ENCODE measurements around the gene NPHP4.

The NPHP4 gene

DNA sequence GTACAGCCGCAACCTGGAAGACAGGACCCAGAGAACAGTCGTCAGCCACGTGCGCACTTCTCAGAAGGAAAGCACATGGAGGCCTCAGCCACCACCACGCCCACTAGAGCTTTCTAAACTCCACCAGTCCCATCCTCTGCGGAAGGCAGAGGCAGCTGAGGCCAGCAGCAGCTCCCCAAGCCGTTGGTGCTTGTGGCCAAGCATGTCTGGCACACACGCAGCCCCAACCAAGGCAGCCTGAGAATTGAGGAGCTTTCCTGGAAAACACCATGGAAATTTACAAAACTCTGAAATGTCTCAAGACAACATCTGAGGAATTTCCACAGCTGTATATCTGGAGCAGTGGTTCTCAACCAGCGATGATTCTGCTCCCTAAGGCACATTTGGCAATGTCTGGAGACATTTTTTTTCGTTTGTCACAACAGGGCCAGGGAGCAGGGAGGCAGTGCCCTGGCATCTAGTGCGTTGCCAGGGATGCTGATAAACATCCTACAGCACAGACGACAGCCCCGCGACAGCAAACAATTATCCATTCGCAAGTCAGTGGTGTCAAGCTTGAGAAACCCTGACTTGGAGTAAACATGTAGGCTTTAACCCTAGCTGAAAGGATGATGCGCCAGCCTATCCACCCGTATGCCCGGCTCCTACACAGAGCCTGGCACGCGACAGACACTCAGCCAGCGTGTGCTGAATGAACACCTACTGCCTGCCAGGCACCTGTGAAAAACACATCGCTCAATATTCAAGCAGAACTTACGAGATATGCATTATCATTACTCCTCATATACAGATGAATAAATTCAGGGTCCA is 24.7 kb downstream of the NPHP4 start:
- no peak for DNase-seq

DNA sequence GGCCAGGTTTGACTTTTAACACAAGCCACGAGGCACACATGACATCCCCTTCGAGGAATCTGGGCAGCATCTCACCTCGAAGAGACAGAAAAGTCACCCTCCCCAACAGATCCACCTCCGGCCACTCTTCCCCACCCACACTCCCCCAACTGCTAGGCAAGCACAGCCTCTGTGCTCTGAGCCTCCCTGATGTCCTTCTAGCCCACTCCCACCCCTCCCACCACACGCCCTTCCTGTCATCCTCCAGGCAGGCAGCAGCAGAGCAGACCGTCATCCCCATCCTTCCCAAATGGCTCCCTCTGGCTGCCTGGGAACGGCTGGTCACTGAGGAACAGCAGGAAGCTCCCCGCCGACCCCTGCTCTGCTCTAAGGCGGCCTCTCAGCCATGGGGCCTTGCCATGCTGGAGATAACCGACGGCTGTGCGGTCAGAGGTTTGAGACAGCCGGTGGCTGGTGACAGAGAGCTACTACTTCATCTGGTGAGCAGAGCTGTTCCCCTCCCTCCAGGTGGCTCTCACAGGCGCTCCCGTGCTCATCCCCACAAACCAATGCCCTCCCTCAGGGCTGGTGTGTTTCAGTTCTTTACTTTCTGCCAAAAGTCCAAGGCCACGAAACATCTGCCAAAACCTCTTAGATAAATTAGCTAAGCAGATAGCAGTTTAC is 25.6 kb downstream of the NPHP4 start:
- DNase-seq: no peak

DNA sequence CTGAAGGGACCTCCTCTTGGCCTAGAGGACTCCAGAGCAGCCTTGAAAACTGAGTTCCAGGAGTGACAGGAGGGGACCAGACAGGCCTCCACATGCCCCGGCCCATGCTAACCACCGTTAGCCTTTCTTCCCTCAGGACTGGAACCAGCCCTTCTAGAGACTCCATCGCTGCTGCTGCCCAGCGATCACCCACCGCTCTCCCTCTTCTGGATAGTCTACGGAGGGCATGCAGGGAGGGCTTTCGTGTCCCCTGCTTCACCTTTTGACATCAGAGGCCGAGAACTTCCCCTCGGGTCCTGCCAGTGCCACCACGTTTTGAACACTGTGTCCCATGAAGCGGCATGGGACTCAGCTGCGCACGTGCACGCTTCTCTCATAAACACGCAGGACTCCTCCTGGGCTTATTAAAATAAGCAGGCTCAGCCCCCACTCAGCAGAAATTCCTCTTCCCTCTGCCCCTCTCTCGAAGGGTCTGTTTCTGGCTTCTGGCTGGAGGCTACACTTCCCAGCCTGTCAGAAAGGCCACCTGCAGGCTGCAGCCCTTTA is 26.6 kb downstream of the NPHP4 start:
- DNase-seq: no peak

DNA sequence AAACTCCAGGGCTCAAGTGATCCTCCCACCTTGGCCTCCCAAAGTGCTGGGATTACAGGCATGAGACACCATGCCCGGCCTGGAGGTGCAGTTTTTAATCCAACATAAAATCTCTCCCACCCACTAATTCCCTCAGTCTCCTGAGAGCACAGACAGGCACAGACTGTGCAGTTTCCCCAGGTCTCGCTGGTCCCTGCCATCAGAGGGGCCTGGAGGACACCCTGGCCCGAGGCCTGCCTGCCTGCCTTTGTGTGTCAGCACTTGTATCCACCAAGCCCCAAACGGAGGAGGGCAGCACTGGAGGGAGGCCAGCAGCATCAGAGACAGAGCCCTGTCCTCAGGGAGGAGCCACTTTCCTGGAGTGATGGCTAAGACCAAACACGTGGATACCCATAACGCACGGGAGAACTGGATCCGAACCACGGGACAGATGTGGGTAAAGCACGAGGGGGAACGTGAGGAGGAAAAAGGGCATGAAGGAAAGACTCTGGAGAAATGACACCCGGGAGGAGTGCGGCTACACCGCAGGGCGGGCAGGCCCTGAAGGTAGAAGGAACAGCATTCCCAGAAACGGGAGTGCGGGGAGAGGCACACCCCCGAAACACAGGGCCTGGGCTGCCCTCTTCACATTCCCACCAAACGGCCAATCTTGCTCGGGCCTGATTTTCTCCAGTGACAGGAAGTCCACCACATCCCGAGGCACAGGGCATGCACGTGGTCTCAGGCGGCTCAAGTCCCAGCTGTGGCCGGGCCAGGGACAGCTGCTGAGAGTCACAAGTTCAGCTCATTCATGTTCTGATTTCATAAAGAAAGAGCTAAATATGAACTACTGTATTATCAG is 29.7 kb downstream of the NPHP4 start:
- DNase-seq: no peak

DNA sequence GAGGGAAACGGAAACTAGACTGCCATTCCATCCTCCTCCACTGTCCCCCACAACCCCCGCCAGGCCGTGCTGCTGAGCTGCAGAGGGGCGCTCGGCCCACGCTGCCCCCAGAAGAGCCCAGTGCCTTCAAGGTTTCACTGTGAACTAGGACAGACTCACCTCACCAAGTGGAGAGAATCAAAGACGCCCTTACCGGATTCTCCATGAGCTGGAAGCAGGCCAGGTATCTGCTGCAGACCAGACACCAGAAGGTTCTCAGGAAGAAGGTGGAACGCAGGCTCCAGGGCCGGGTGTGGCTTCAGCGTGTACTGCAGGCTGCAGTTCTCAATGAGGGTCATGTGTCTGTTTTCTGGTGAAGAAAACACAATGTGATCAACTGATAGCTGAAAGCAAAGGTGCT is 30.6 kb downstream of the NPHP4 start:
- DNase-seq: no peak

DNA sequence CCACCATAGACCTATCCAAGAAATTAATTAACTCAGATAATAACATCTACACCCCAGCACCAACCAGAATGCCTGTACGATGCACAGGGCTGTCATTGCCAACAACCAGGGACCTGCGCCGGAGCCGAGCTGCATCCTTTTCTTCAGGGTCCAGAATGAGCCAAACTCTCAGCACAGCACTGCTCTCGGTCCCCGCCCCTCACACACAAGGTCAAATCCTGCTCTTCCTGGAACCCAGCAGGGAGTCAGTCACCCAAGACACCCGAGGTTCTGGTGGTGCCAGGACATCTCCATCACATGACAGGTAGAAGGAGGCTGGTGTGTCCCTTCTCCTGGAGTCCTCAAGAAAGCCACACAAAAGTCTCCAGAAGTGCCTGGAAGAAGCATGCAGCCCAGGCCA is 31.9 kb downstream of the NPHP4 start:
- no peak for DNase-seq

DNA sequence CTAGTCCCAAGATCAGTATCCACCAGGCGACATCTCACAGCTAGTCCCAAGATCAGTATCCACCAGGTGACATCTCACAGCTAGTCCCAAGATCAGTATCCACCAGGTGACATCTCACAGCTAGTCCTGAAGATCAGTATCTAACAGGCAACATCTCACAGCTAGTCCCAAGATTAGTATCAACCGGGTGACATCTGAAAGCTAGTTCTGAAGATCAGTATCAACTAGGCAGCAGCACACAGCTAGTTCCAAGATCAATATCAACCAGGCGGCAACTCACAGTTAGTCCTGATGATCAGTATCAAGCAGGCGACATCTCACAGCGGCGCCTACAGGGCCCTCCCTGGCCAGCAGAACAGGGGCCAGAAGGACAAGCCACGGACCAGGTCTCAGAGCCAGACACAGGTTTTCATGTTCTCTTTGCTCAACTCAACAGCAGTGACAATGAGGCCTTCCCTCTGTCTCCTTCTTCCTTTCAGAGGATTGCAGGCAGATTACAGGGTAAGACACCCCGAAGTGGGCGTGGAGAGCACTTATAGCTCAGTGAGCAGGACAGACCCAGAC is 32.5 kb downstream of the NPHP4 start:
- no peak for DNase-seq

DNA sequence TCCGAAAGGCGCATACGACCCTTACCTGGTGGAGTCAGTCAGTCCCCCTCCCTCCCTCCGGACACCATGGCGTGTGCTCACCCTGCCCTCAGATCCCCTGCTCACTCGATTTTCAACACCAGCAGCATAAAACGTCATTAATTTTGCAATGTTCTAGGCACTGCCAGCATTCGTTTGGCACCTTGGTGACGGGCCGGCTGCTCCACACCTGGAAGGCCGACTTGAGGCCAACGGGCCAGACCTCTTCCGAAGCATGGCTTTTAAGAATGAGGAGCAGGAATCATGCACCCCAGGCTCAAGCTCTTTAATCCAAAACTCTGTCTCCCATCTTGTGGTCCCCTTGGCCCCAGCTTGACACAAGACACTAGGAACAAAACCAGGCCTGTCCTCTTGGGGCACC is 33.1 kb downstream of the NPHP4 start:
- no peak for DNase-seq

DNA sequence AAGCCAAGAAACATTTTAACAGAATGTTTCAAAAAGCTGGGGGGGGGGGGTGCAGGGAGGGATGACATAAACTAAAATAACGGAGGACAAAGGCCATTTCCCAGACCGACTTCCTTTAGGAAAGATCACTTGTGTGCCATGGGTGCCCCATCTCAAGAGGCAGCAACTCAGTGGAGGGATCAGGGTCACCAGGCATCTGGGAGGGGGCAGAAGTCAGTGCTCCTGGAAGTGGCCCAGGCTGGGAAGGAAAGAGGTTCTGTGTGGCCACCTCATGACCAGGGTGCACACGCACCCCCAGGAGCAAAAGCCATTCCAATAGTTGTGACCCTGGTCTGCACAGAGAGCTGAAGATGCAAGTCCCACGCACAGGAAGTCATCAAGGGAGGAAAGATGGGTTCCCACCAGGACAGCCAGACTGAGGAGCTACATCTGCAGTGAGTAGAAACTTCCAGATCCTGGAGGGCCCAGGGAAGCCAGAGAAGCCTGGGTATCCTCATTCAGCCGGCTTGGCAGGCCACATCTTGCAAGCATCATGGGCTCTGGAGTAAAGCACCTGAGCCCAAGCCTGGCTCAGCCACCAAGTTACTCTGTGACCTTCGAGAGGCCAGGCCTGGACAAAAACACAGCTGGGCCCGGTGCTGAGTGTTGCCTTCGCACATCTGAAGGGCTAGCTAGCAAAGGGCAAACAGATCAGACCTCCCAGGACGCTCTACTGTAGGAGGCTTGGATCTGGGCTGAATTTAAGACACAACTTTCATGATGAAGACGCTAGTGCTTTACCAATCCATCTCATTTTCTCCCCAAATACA is 36.0 kb downstream of the NPHP4 start:
- DNase-seq: no peak

DNA sequence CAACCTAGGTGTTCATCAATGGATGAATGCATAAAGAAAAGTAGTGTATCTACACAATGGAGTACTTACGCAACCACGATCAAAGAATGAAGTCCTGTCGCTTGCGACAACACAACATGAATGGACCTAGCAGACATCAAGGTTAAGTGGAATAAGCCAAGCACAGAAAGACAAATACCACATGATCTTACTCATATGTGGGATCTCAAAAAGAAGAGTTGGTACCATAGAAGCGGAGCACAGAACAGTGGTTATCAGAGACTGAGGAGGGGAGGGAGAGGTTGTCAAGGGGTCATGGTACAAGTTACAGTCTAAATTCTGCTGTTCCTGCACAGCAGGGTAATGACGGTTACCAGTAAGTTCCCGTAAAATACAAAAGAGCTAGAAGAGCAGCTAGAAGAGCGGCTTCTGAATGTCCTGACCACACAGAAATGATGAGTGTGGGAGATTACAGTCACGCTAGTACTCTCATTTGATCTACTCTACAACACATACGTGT is 36.7 kb downstream of the NPHP4 start:
- DNase-seq: no peak

DNA sequence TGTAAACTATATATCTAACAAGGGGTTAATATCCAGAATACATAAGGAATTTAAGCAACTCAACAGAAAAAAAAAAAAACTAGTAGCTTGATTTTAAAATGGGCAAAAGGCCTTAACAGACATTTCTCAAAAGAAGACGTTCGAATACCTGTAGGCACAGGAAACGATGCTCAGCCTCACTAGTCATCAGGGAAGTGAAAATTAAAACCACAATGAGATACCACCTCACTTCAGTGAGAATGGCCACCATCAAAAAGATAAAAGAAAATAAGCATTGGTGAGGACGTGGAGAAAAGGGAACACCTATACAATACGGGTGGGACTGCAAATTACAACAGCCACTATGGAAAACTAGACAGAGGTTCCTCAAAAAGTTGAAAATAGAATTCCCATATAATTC is 37.3 kb downstream of the NPHP4 start:
- no peak for DNase-seq

DNA sequence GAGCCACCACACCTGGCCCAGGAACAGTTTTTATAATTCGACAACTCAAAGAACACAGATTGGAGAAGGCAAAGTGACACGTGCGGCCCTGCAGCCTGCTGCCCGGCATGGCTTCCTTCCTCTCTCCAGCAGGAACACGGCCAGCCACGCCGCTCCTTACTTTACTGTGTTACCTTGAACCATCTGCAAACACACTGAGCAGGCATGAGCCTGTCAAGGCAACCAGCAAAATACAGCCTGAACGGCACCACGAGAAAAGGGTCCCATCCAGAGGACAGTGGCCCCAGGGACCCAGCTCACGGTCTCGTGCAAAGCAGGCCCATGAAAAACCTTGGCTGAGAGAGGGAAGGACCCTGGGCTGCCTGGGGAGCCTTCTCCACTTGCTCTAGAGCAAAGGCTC is 38.8 kb downstream of the NPHP4 start:
- no peak for DNase-seq

DNA sequence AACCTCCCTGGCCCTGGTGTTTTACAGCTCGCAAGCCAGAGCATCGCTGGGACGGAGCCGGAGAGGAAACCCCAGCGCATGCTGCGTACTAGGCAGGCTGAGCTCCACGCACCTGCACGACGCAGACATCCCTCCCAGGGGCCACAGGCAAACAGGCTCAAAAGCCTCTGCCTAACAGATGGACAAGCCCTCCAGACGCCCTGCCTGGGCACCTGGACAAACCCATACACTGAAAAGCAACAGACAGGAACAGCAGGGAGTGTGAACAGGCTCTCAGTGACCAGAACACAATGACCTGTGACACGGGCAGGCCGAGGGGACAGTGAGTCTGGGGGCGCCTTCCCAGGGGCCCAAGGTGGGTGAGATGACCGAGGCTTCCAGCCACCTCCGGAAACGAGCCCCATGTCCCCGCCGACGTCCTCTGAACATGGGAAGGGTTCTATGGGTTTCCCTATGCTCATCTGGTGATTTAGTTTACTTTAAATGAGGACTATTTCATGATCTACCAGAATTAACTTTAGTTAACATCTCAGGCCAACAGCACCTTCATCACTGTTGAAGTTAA is 40.3 kb downstream of the NPHP4 start:
- no peak for DNase-seq

DNA sequence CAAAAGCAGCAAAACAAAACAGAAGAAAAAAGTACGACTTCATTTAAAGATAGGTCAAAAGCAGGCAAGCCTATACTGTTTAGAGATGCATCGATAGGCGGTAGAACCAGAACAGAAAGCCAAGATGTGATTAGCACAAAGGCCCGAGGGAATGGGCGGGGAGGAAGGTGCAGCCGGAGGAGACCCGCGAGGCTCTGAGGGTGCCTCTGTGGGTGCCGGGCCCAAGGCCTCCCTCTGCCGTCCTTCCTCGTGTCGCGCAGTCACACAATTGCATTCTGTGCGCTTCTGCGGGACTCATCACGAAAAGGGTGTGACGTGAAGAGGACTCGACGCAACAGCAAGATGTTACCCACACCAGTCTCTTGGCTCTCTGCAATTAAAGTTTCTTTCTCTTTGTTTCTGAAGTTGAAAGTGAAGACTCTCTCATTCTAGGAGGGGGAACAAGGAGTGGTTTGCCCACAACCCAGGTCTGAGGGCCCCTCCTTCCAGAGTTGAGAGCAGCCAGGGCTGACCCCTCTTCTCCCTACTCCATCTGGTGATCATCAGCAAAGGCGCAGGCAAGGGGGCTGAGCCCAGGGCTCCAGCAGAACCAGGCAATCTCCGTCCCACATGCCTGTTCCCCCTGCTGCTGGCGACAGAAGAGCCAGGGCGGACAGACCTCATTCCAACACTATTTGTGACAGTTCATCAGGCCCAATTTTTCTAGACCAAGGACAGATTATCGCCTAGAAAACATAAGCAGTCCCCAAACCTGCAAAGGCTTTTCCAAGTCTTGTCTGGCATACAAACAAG is 41.0 kb downstream of the NPHP4 start:
- DNase-seq: no peak

DNA sequence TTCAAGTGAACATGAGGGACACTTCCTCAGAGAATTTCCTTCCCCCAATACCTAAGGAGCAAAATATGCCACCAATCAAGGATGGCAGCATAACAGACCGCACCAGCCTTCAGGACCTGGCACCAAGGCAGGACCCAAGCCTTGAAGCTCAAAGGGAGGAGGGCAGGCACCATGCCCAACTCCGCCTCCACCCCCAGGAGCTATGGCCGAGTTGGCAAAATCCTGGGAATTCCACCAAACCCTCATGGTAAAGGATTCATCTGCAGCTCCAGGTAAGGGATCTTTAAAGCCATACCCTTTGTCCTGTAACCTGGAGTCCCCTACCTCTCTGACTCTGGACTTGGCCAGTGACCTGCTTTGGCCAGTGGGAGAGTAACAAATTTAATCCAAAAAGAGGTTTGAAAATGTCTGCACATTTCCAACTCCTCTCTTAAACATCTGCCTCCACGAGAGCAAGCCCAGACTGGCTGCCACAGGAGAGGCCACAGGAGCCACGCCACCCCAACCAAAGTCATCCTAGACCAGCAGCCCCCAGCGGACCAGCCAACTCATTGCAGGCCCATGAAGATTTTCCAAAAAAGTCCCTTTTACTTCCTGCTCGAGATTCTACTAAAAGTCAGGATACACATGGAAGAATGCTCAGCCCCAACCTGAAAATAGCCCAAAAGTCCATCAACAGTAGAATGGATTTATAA is 41.9 kb downstream of the NPHP4 start:
- DNase-seq: no peak

DNA sequence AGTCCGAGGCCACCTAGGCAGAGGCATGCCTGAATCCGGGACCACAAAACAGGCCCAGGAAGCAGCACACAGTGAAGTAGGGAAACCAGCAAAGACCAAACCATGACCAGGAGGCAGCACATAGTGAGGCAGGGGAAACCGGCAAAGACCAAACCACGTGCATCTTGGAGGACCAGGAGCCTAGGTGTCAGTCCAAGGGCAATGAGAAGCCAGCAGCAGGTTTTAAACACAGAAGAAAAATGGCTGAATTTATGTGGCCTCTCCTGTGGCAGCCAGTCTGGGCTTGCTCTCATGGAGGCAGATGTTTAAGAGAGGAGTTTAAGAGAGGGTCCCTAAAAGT is 42.5 kb downstream of the NPHP4 start:
- no peak for DNase-seq

DNA sequence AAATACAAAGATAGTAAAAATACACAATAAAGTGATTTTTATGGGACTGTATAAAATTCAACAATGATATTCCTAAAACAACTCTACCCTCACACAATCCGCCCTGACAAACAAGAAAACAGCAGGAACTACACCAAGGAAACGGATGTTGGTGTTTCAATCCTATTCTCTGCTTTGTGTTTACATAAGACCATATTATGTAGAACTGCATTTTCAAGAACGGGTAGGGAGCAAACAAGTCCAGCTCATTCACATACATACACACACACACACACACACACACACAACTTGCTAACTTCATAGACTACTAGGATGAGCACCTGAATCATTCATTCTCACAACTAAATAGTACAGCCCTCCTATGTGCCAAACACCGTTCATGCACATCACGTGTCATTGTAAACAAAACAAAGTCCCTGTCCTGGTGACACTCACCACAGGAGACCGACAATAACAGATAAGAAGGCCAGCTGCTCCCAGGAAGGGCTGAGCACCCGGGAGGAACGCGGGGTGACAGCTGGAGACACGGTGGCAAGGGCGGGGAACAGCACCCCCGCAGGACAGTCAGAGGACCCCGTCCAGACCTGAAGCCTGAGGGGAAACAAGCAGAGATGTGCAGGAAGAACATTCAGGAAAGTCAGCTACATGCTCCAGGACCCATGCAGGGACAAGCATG is 43.0 kb downstream of the NPHP4 start:
- DNase-seq: peak; percentile 59

DNA sequence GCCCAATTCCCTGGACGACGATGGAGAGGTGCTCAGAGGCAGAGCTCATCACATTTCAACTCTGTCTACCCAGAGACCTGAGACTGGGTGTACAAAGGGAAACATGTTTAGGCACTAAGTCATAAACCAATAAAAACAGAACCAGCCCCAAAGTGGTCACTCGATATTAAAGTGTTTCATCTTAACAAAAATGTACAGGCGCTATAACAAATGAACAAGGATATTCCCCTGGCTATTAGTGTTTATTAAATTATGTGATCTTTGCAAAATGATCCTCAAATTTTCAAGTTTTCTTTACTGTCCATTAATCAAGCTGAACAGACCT is 43.6 kb downstream of the NPHP4 start:
- DNase-seq: no peak

DNA sequence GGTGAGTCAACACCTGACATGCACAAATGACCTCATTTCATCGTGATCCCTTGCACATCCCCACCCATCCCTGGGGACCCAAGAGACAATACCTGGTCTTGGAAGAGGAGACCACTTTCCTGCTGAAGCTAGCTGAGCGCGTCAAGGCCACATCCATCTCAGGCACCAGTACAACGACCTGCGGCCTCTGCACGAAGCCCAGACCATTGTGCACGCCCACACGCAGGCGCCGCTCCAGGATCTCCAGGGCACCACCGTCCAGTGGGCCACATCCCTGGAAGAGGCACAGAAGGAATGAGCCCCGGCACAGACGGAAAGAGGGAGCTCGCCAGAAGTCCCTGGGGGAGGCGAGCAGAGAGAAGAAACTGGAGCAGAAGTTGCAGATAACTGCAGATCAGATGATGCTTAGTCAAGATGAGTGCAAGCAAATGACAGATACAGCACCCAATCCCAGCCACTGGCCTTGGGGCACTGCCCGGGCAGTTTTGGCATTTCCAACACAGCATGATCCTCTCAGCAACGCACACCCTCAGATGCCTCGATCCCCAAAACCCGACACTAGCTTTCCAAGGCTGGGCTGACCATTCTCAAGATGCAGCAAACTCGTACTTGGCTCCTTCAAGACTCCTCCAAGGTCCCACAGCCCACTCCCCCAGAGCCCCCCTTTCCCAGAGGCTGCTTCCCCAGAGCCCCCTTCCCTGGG is 44.1 kb downstream of the NPHP4 start:
- DNase-seq: no peak

Measured in NCI-H748 treated with DMSO at 0.1 percent for 48 hours (cell line).